Peyer's patch (tissue), 4 donors: Measurements from ENCODE around the gene PTPN4.

ENCODE experiments used
- CTCF ChIP-seq, 6 experiments: fragments of 450-650 bp in 4 of 6; fragments of 200-600 bp in 2 of 6; sonication (generic) in 1 of 6; IDR thresholded peaks; one replicate each; pipeline ENCODE4 v1.5.1; 2017 to 2019; ENCODE audit warnings: antibody characterized with exemption in 6 of 6, mild to moderate bottlenecking in 3 of 6, moderate library complexity in 1 of 6
- POLR2A ChIP-seq, 2 donors: fragments of 450-650 bp; IDR thresholded peaks; one replicate each; pipeline ENCODE4 v1.5.1; 2017; ENCODE audit warnings: antibody characterized with exemption in 2 of 2, mild to moderate bottlenecking in 2 of 2, moderate library complexity in 2 of 2

- TF ChIP-seq CTCF (IDR thresholded peaks at IDR 0.05): no peak
- no peak for TF ChIP-seq POLR2A (IDR thresholded peaks at IDR 0.05)
These were observed 222.2 kb downstream of the PTPN4 start for GRCh38 chr2:119981896-119982295.
